ENCODE data around the gene KAZN.

KAZN gene

GRCh38 chr1:15067148-15067547 is 468.7 kb downstream of the KAZN start:
- TF ChIP-seq ELF4 (IDR thresholded peaks at IDR 0.05) (no peak), FOXM1 (IDR thresholded peaks at IDR 0.05; ENCODE audit: borderline replicate concordance) (no peak), TARDBP (IDR thresholded peaks at IDR 0.05) (no peak), L3MBTL2 (conservative IDR thresholded peaks at IDR 0.05) (no peak), HDGF (IDR thresholded peaks at IDR 0.05; ENCODE audit: borderline replicate concordance) (no peak), ARNT (IDR thresholded peaks at IDR 0.05) (no peak), LEF1 (IDR thresholded peaks at IDR 0.05; ENCODE audit: borderline replicate concordance) (no peak)
- ChIA-PET POLR2A (no interaction called here), CTCF (no interaction called here)
- DNase-seq (ENCODE audit: extremely low spot score), result no peak

DNA sequence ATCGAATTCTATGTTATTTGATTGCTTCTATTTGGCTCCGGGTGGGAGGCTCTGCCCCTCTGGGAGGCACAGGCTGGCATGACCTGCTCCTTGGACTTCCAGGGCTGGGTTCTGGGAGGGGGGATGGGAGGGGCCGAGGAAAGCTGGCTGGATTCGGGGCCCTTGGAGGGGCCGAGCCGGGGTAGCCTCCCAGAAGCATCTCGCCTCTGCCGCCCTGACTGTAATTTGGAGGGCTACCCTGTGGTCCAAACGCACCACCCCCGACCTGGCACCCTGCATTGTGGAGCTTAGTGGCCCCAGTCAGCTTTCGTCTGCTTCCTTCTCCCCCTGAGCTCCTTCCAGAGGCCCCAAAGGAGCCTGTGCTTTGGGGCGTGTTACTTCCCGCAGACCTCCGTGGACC is 469.7 kb downstream of the KAZN start:
- DNase-seq (ENCODE audit: extremely low spot score), result no peak
- ChIA-PET CTCF (interaction anchor here (0.6 kb wide), 1 partner anchor 20 kb away, joined by 3 read pairs; no protein-coding TSS in a partner anchor), POLR2A (interaction anchor here (1.2 kb wide), 1 partner anchor 11 kb away, joined by 3 read pairs; no protein-coding TSS in a partner anchor)
- TF ChIP-seq FOXA1 (IDR thresholded peaks at IDR 0.05) (no peak), L3MBTL2 (conservative IDR thresholded peaks at IDR 0.05) (no peak), ZNF384 (IDR thresholded peaks at IDR 0.05) (no peak), CTBP1 (IDR thresholded peaks at IDR 0.05; ENCODE audit: borderline replicate concordance) (no peak), NFRKB (IDR thresholded peaks at IDR 0.05) (no peak), HDGF (IDR thresholded peaks at IDR 0.05; ENCODE audit: borderline replicate concordance) (no peak), SUZ12 (IDR thresholded peaks at IDR 0.05) (no peak), SP1 (IDR thresholded peaks at IDR 0.05) (no peak), LEF1 (IDR thresholded peaks at IDR 0.05; ENCODE audit: borderline replicate concordance) (no peak), FOXK2 (IDR thresholded peaks at IDR 0.05) (no peak), PKNOX1 (IDR thresholded peaks at IDR 0.05) (no peak), BHLHE40 (IDR thresholded peaks at IDR 0.05; ENCODE audit: borderline replicate concordance) (no peak), TARDBP (IDR thresholded peaks at IDR 0.05) (no peak), ELF4 (IDR thresholded peaks at IDR 0.05) (no peak)

GRCh38 chr1:15068997-15069396 is 470.5 kb downstream of the KAZN start:
- DNase-seq (ENCODE audit: extremely low spot score), result no peak
- TF ChIP-seq FOXK2 (IDR thresholded peaks at IDR 0.05) (no peak), ZNF384 (IDR thresholded peaks at IDR 0.05) (no peak), SP1 (IDR thresholded peaks at IDR 0.05) (no peak), FOXM1 (IDR thresholded peaks at IDR 0.05; ENCODE audit: borderline replicate concordance) (no peak), BHLHE40 (IDR thresholded peaks at IDR 0.05; ENCODE audit: borderline replicate concordance) (no peak), HDGF (IDR thresholded peaks at IDR 0.05; ENCODE audit: borderline replicate concordance) (no peak)
- CTCF ChIA-PET, result interaction anchor here (0.6 kb wide), 1 partner anchor 41 kb away, joined by 4 read pairs; no protein-coding TSS in a partner anchor
- POLR2A ChIA-PET, result no interaction called here

GRCh38 chr1:15070145-15070748 is 471.8 kb downstream of the KAZN start:
- POLR2A ChIA-PET, result no interaction called here
- TF ChIP-seq ZNF384 (IDR thresholded peaks at IDR 0.05) (no peak), NFRKB (IDR thresholded peaks at IDR 0.05) (no peak), ARNT (IDR thresholded peaks at IDR 0.05) (no peak), ELF4 (IDR thresholded peaks at IDR 0.05) (no peak), SUZ12 (IDR thresholded peaks at IDR 0.05) (no peak), FOXK2 (IDR thresholded peaks at IDR 0.05) (no peak), CTBP1 (IDR thresholded peaks at IDR 0.05; ENCODE audit: borderline replicate concordance) (no peak), L3MBTL2 (conservative IDR thresholded peaks at IDR 0.05) (no peak), PKNOX1 (IDR thresholded peaks at IDR 0.05) (no peak), FOXM1 (IDR thresholded peaks at IDR 0.05; ENCODE audit: borderline replicate concordance) (no peak), TARDBP (IDR thresholded peaks at IDR 0.05) (no peak), FOXA1 (IDR thresholded peaks at IDR 0.05) (no peak), HDGF (IDR thresholded peaks at IDR 0.05; ENCODE audit: borderline replicate concordance) (no peak)
- no peak for DNase-seq (ENCODE audit: extremely low spot score)
- CTCF ChIA-PET, result no interaction called here

DNA sequence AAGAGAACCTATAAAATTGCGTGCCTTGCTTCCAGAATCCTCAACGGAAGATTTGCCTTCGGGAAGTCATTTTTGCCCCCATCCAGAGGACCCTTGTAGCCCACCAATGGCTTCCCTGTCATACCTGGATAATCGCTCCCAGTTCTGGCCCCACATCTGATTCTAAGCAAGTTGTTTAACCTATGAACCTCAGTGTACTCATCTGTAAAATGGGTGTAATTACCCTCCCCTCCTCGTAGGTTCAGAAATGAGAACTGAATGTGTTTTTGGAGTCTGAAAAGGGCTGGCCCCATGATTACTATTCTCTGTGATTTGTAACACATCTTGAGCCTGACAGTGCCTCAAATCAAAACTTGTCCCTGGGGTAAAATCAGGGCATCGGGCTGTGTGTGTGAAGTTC is 473.5 kb downstream of the KAZN start:
- TF ChIP-seq FOXK2 (IDR thresholded peaks at IDR 0.05) (no peak), SUZ12 (IDR thresholded peaks at IDR 0.05) (no peak), HDGF (IDR thresholded peaks at IDR 0.05; ENCODE audit: borderline replicate concordance) (no peak), FOXM1 (IDR thresholded peaks at IDR 0.05; ENCODE audit: borderline replicate concordance) (no peak), NFRKB (IDR thresholded peaks at IDR 0.05) (no peak), PKNOX1 (IDR thresholded peaks at IDR 0.05) (no peak), L3MBTL2 (conservative IDR thresholded peaks at IDR 0.05) (no peak), SP1 (IDR thresholded peaks at IDR 0.05) (no peak)
- no peak for DNase-seq (ENCODE audit: extremely low spot score)
- ChIA-PET CTCF (interaction anchor here (0.6 kb wide), 1 partner anchor 333 kb away, joined by 4 read pairs; no protein-coding TSS in a partner anchor), POLR2A (no interaction called here)

GRCh38 chr1:15073799-15074308 is 475.4 kb downstream of the KAZN start:
- ChIA-PET CTCF (no interaction called here), POLR2A (no interaction called here)
- TF ChIP-seq ELF4 (IDR thresholded peaks at IDR 0.05), result no peak
- no peak for TF ChIP-seq NFRKB (IDR thresholded peaks at IDR 0.05)
- no peak for TF ChIP-seq TARDBP (IDR thresholded peaks at IDR 0.05)
- no peak for TF ChIP-seq FOXK2 (IDR thresholded peaks at IDR 0.05)
- no peak for TF ChIP-seq FOXA1 (IDR thresholded peaks at IDR 0.05)
- DNase-seq (ENCODE audit: extremely low spot score), result no peak

Data from HEK293T (cell line).